ENCODE results near the gene ZNF577. TPM values are rescaled to one million over a fixed set of nuclear protein-coding genes. Genes with fewer than 3 reads are reported as not detected.

Gene ZNF577
- total RNA-seq, 1 donor from 2014 or later, result 3.8 TPM

GRCh38 chr19:51905206-51905605, 17.5 kb upstream of the ZNF577 start:
- Histone ChIP-seq H3K9me3 (peaks cover 0 to 33% of the 10 kb centered on the region in 2 donors), H3K27ac (no peak overlapping the region), H3K36me3 (peaks cover 10 to 17% of the 10 kb centered on the region in 2 donors), H3K4me1 (peaks cover 0 to 4% of the 10 kb centered on the region in 2 donors), H3K27me3 (no peaks in the 10 kb centered on the region), H3K4me3 (peak overlapping the region; percentile 76 to 79)
- TF ChIP-seq, protein P1, sequence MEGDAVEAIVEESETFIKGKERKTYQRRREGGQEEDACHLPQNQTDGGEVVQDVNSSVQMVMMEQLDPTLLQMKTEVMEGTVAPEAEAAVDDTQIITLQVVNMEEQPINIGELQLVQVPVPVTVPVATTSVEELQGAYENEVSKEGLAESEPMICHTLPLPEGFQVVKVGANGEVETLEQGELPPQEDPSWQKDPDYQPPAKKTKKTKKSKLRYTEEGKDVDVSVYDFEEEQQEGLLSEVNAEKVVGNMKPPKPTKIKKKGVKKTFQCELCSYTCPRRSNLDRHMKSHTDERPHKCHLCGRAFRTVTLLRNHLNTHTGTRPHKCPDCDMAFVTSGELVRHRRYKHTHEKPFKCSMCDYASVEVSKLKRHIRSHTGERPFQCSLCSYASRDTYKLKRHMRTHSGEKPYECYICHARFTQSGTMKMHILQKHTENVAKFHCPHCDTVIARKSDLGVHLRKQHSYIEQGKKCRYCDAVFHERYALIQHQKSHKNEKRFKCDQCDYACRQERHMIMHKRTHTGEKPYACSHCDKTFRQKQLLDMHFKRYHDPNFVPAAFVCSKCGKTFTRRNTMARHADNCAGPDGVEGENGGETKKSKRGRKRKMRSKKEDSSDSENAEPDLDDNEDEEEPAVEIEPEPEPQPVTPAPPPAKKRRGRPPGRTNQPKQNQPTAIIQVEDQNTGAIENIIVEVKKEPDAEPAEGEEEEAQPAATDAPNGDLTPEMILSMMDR (IDR thresholded peaks at IDR 0.05), result no peak
- intact Hi-C loops (cut with DNase I), result loop anchor here (2.0 kb wide), 1 partner anchor 16 kb away; no protein-coding TSS in a partner anchor
- no peak for DNase-seq (ENCODE audit: low spot score in 2 of 2)

- peaks cover 0 to 4% of the 10 kb centered on the region in 2 donors for H3K4me1 ChIP-seq
- peak; percentile 17 to 88 for DNase-seq (ENCODE audit: low spot score in 2 of 2)
- H3K4me3 ChIP-seq, result peak within 1 kb of the TSS; percentile 76 to 79
- H3K9me3 ChIP-seq, result peaks cover 0 to 39% of the 10 kb centered on the region in 2 donors
- H3K36me3 ChIP-seq, result peaks cover 16 to 23% of the 10 kb centered on the region in 2 donors
- no peaks in the 10 kb centered on the region for H3K27me3 ChIP-seq
- TF ChIP-seq, protein P1 (IDR thresholded peaks at IDR 0.05), result no peak
- H3K27ac ChIP-seq, result peak within 1 kb of the TSS; percentile 70 to 76
- intact Hi-C loops (cut with DNase I), result loop anchor here (1.0 to 2.0 kb wide), 2 partner anchors 16 to 23 kb away; partner anchors contain the start of gene ZNF613
Observed at GRCh38 chr19:51904331-51905165, 16.8 kb upstream of the ZNF577 start, which contains the start of gene ZNF649. TSS of gene ZNF649 (minus strand) at chr19:51905017. CDS start at chr19:51900107, 4,910 bp downstream.

GRCh38 chr19:51903192-51903591, 15.4 kb upstream of the ZNF577 start:
- no peak for DNase-seq (ENCODE audit: low spot score in 2 of 2)
- TF ChIP-seq, protein P1 (IDR thresholded peaks at IDR 0.05), result no peak
- H3K36me3 ChIP-seq, result peaks cover 30 to 37% of the 10 kb centered on the region in 2 donors
- peaks cover 0 to 4% of the 10 kb centered on the region in 2 donors for H3K4me1 ChIP-seq
- no peaks in the 10 kb centered on the region for H3K27me3 ChIP-seq
- peaks cover 0 to 53% of the 10 kb centered on the region in 2 donors for H3K9me3 ChIP-seq
- intact Hi-C loops (cut with DNase I), result no loop called here
- H3K4me3 ChIP-seq, result peak overlapping the region; percentile 76 to 79
- H3K27ac ChIP-seq, result no peak overlapping the region

DNA sequence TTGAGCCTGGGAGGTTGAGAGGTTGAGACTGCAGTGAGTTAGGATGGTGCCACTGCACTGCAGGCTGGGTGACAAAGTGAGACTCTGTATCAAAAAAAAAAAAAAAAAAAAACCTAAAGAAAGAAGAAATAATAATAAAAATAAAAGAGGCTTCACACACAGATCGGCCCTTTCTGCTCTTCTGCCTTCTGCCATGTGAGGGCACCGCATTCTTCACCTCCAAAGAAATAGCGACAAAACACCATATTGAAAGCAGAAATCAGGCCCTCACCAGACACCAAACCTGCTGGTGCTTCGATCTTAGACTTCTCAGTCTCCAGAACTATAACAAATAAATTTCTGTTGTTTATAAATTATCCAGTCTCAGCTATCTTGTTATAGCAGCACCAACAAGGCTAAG, 14.1 kb upstream of the ZNF577 start:
- TF ChIP-seq, protein P1 (IDR thresholded peaks at IDR 0.05), result no peak
- H3K27ac ChIP-seq, result no peak overlapping the region
- no peak for DNase-seq (ENCODE audit: low spot score in 2 of 2)
- intact Hi-C loops (cut with DNase I), result no loop called here
- no peaks in the 10 kb centered on the region for H3K27me3 ChIP-seq
- peaks cover 42 to 50% of the 10 kb centered on the region in 2 donors for H3K36me3 ChIP-seq
- H3K9me3 ChIP-seq, result peaks cover 1 to 65% of the 10 kb centered on the region in 2 donors
- peaks cover 0 to 4% of the 10 kb centered on the region in 2 donors for H3K4me1 ChIP-seq
- H3K4me3 ChIP-seq, result no peak overlapping the region

GRCh38 chr19:51891193-51891747, 3.5 kb upstream of the ZNF577 start:
- H3K27me3 ChIP-seq, result no peaks in the 10 kb centered on the region
- TF ChIP-seq, protein P1 (IDR thresholded peaks at IDR 0.05), result no peak
- H3K36me3 ChIP-seq, result peaks cover 62 to 74% of the 10 kb centered on the region in 2 donors
- H3K4me3 ChIP-seq, result no peak overlapping the region
- peaks cover 63 to 79% of the 10 kb centered on the region in 2 donors for H3K9me3 ChIP-seq
- no peak overlapping the region for H3K27ac ChIP-seq
- DNase-seq (ENCODE audit: low spot score in 2 of 2), result no peak
- intact Hi-C loops (cut with DNase I), result no loop called here
- H3K4me1 ChIP-seq, result no peaks in the 10 kb centered on the region
